OCI-LY7 (cell line): Measurements from ENCODE around the gene DAPK2.

Experiments
- EZH2phosphoT487 ChIP-seq: fragments of 200-600 bp; sonication (generic); IDR thresholded peaks from 2 replicates; pipeline ENCODE4 v1.6.1; 2018; ENCODE audit warnings: low read depth, borderline replicate concordance, mild to moderate bottlenecking, mixed run types, antibody characterized with exemption, low read length, moderate library complexity, mixed read lengths
- TF ChIP-seq, protein P1 (sequence below): fragments of 200-600 bp; sonication (generic); conservative IDR thresholded peaks from 2 replicates; pipeline ENCODE4 v1.5.1; 2014; ENCODE audit warnings: mild to moderate bottlenecking, antibody characterized with exemption, low read length, moderate library complexity, mixed read lengths

DNA sequence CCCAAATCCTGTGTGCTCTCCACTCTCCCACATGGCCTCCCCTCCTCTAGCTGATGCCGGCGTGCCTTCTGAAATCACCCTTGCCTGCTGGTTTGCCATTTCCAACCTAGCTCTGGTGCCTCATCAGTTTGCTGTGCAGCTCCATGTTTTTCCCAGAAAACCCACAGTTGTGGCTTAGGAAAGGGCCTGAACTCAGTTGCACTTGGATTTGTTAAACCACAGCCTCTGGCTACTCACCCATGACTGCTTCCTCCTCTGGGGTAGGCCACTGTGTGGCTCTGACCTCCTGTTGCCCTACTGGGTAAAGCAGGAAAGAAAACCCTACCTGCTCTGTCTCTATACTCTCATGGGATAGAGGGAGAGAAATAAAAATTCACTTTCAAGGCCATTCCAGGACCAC is 97.3 kb downstream of the DAPK2 start:
- TF ChIP-seq, protein P1, sequence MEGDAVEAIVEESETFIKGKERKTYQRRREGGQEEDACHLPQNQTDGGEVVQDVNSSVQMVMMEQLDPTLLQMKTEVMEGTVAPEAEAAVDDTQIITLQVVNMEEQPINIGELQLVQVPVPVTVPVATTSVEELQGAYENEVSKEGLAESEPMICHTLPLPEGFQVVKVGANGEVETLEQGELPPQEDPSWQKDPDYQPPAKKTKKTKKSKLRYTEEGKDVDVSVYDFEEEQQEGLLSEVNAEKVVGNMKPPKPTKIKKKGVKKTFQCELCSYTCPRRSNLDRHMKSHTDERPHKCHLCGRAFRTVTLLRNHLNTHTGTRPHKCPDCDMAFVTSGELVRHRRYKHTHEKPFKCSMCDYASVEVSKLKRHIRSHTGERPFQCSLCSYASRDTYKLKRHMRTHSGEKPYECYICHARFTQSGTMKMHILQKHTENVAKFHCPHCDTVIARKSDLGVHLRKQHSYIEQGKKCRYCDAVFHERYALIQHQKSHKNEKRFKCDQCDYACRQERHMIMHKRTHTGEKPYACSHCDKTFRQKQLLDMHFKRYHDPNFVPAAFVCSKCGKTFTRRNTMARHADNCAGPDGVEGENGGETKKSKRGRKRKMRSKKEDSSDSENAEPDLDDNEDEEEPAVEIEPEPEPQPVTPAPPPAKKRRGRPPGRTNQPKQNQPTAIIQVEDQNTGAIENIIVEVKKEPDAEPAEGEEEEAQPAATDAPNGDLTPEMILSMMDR, result no peak
- no peak for TF ChIP-seq EZH2phosphoT487
